ENCODE data around the gene DPF1.

DNA sequence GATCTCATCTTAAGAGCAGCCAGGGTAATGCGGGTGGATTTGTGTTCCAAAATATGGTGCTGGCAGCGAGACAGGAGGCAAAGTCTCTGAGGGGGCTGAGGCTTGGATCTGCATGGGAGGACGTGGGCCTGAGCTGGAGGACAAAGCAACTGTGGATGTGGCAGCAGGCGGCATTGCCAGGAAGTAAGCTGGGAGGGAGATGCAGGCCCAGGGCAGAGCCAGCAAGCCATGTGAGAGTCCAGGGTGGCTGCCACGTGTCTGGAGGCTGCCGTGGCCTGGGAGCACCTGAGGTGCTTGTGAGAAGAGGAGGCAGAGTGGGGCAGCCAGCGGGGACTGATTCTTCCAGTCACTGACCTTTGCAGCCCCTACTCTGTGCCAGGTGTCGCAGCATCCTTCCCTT, 52.0 kb downstream of the DPF1 start:
- TF ChIP-seq, protein P1, sequence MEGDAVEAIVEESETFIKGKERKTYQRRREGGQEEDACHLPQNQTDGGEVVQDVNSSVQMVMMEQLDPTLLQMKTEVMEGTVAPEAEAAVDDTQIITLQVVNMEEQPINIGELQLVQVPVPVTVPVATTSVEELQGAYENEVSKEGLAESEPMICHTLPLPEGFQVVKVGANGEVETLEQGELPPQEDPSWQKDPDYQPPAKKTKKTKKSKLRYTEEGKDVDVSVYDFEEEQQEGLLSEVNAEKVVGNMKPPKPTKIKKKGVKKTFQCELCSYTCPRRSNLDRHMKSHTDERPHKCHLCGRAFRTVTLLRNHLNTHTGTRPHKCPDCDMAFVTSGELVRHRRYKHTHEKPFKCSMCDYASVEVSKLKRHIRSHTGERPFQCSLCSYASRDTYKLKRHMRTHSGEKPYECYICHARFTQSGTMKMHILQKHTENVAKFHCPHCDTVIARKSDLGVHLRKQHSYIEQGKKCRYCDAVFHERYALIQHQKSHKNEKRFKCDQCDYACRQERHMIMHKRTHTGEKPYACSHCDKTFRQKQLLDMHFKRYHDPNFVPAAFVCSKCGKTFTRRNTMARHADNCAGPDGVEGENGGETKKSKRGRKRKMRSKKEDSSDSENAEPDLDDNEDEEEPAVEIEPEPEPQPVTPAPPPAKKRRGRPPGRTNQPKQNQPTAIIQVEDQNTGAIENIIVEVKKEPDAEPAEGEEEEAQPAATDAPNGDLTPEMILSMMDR (conservative IDR thresholded peaks at IDR 0.05): no peak
- TF ChIP-seq ZFX (IDR thresholded peaks at IDR 0.05): no peak

Measured in C4-2B (cell line).